Stimulated activated CD4-positive, alpha-beta T cell treated with anti-CD3 and anti-CD28 coated beads, Interleukin-12 subunit alpha, Interleukin-12 subunit beta, amount 100 ng/mL, for 48 hours (primary cell): ENCODE data around the gene HOXC11.

Experiments
- DNase-seq, 3 donors: peaks; one replicate each; pipeline ENCODE4 v3.0.0-alpha.2; 2020; ENCODE audit warnings: low read depth in 2 of 3, low spot score in 1 of 3

HOXC11 gene

GRCh38 chr12:53956914-53957536 is 15.9 kb upstream of the HOXC11 start:
- no peak for DNase-seq

GRCh38 chr12:53958128-53958527 is 14.8 kb upstream of the HOXC11 start:
- DNase-seq = no peak

GRCh38 chr12:53959314-53959713 is 13.6 kb upstream of the HOXC11 start:
- no peak for DNase-seq

GRCh38 chr12:53960187-53961024 is 12.5 kb upstream of the HOXC11 start:
- DNase-seq = no peak

GRCh38 chr12:53961025-53961761 is 11.7 kb upstream of the HOXC11 start:
- DNase-seq = no peak

- DNase-seq = no peak
These were observed 9.9 kb upstream of the HOXC11 start for GRCh38 chr12:53963005-53963404.

GRCh38 chr12:53963434-53964314 is 9.3 kb upstream of the HOXC11 start:
- DNase-seq = no peak

- no peak for DNase-seq
These were observed 8.6 kb upstream of the HOXC11 start for GRCh38 chr12:53964315-53964713.

GRCh38 chr12:53965281-53966084 is 7.4 kb upstream of the HOXC11 start:
- DNase-seq = no peak

GRCh38 chr12:53966085-53966384 is 6.9 kb upstream of the HOXC11 start:
- no peak for DNase-seq

- DNase-seq = no peak
These were observed 6.4 kb upstream of the HOXC11 start for GRCh38 chr12:53966385-53967133.

GRCh38 chr12:53967421-53967925 is 5.5 kb upstream of the HOXC11 start:
- DNase-seq = no peak

GRCh38 chr12:53968214-53969127 is 4.5 kb upstream of the HOXC11 start:
- DNase-seq = no peak

- DNase-seq = no peak
These were observed 3.2 kb upstream of the HOXC11 start for GRCh38 chr12:53969588-53970259.

GRCh38 chr12:53970451-53970850 is 2.5 kb upstream of the HOXC11 start:
- no peak for DNase-seq

GRCh38 chr12:53971129-53971528 is 1.8 kb upstream of the HOXC11 start:
- no peak for DNase-seq

GRCh38 chr12:53971686-53972085 is 1.2 kb upstream of the HOXC11 start:
- DNase-seq = no peak

- DNase-seq = no peak
These were observed 699 bp upstream of the HOXC11 start for GRCh38 chr12:53972152-53972702.
